Measurements from ENCODE around the gene RNF157. TPM values are rescaled to one million over a fixed set of nuclear protein-coding genes. Genes with fewer than 3 reads are reported as not detected.
A peak's percentile ranks its signal among the peaks of the same experiment; 100 is the strongest.

RNF157 gene
- total RNA-seq, 1 donor from 2014 or later = 18.7 TPM

- no peak for TF ChIP-seq CTCF (IDR thresholded peaks at IDR 0.05; ENCODE audit: unreplicated experiment)
- Mint-ChIP-seq H3K4me1 (ENCODE audit: unreplicated experiment) (peaks cover 67% of the 10 kb centered on the region), H3K27me3 (ENCODE audit: unreplicated experiment) (peaks cover 18% of the 10 kb centered on the region), H3K4me3 (ENCODE audit: unreplicated experiment) (peak overlapping the region; percentile 63), H3K9me3 (ENCODE audit: unreplicated experiment) (no peaks in the 10 kb centered on the region), H3K36me3 (ENCODE audit: low read depth, unreplicated experiment) (peaks cover 10% of the 10 kb centered on the region), H3K27ac (ENCODE audit: unreplicated experiment) (no peak overlapping the region)
- DNase-seq (ENCODE audit: low spot score) = no peak
Observed at GRCh38 chr17:76142039-76142584, 98.2 kb downstream of the RNF157 start.

- Mint-ChIP-seq H3K4me1 (ENCODE audit: unreplicated experiment) (peaks cover 61% of the 10 kb centered on the region), H3K4me3 (ENCODE audit: unreplicated experiment) (peak within 1 kb of the TSS; percentile 89), H3K9me3 (ENCODE audit: unreplicated experiment) (no peaks in the 10 kb centered on the region), H3K36me3 (ENCODE audit: low read depth, unreplicated experiment) (peaks cover 10% of the 10 kb centered on the region), H3K27me3 (ENCODE audit: unreplicated experiment) (peaks cover 21% of the 10 kb centered on the region), H3K27ac (ENCODE audit: unreplicated experiment) (no peak within 1 kb of the TSS)
- no peak for TF ChIP-seq CTCF (IDR thresholded peaks at IDR 0.05; ENCODE audit: unreplicated experiment)
- DNase-seq (ENCODE audit: low spot score) = peak; percentile 93
Observed at GRCh38 chr17:76141212-76142038, 98.9 kb downstream of the RNF157 start, which contains the start of gene FOXJ1. TSS of gene FOXJ1 (minus strand) at chr17:76141245. CDS start at chr17:76140395, 850 bp downstream.

- DNase-seq (ENCODE audit: low spot score) = no peak
- Mint-ChIP-seq H3K4me3 (ENCODE audit: unreplicated experiment) (no peak overlapping the region), H3K27ac (ENCODE audit: unreplicated experiment) (no peak overlapping the region), H3K9me3 (ENCODE audit: unreplicated experiment) (no peaks in the 10 kb centered on the region), H3K36me3 (ENCODE audit: low read depth, unreplicated experiment) (peaks cover 10% of the 10 kb centered on the region), H3K27me3 (ENCODE audit: unreplicated experiment) (peaks cover 24% of the 10 kb centered on the region), H3K4me1 (ENCODE audit: unreplicated experiment) (peaks cover 55% of the 10 kb centered on the region)
- no peak for TF ChIP-seq CTCF (IDR thresholded peaks at IDR 0.05; ENCODE audit: unreplicated experiment)
Observed at GRCh38 chr17:76140661-76141211, 99.6 kb downstream of the RNF157 start.

- DNase-seq (ENCODE audit: low spot score) = peak; percentile 61
- no peak for TF ChIP-seq CTCF (IDR thresholded peaks at IDR 0.05; ENCODE audit: unreplicated experiment)
- peaks cover 26% of the 10 kb centered on the region for H3K27me3 Mint-ChIP-seq (ENCODE audit: unreplicated experiment)
- H3K36me3 Mint-ChIP-seq (ENCODE audit: low read depth, unreplicated experiment) = peaks cover 10% of the 10 kb centered on the region
- peak overlapping the region; percentile 45 for H3K4me3 Mint-ChIP-seq (ENCODE audit: unreplicated experiment)
- H3K27ac Mint-ChIP-seq (ENCODE audit: unreplicated experiment) = no peak overlapping the region
- H3K4me1 Mint-ChIP-seq (ENCODE audit: unreplicated experiment) = peaks cover 51% of the 10 kb centered on the region
- no peaks in the 10 kb centered on the region for H3K9me3 Mint-ChIP-seq (ENCODE audit: unreplicated experiment)
Observed at GRCh38 chr17:76139801-76140660, 100.3 kb downstream of the RNF157 start.

Data from endothelial cell (in vitro differentiated cells).